ENCODE results near the gene PCDHGC4.
A peak's percentile ranks its signal among the peaks of the same experiment; 100 is the strongest.

The PCDHGC4 gene

DNA sequence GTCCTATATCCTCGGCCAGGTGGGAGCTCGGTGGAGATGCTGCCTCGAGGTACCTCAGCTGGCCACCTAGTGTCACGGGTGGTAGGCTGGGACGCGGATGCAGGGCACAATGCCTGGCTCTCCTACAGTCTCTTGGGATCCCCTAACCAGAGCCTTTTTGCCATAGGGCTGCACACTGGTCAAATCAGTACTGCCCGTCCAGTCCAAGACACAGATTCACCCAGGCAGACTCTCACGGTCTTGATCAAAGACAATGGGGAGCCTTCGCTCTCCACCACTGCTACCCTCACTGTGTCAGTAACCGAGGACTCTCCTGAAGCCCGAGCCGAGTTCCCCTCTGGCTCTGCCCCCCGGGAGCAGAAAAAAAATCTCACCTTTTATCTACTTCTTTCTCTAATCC, 7.0 kb upstream of the PCDHGC4 start:
- Histone ChIP-seq H3K36me3 (ENCODE audit: control insufficient read depth in 5 of 5, insufficient read depth in 5 of 5, low read length in 5 of 5) (no peaks in the 10 kb centered on the region), H3K27me3 (ENCODE audit: control insufficient read depth in 5 of 5, insufficient read depth in 4 of 5, low read length in 5 of 5) (peaks cover 0 to 5% (median 2%) of the 10 kb centered on the region in 5 donors), H3K9ac (ENCODE audit: low read length in 5 of 5) (peak overlapping the region in 2 of 5 donors; percentile 23 to 36), H3K4me3 (ENCODE audit: low read depth in 1 of 5, low read length in 5 of 5) (peak overlapping the region; percentile 1 to 97 (median 84)), H3K4me1 (ENCODE audit: control insufficient read depth in 5 of 5, insufficient read depth in 5 of 5, low read length in 5 of 5) (peaks cover 5 to 45% (median 40%) of the 10 kb centered on the region in 5 donors), H3K9me3 (ENCODE audit: control insufficient read depth in 5 of 5, low read length in 5 of 5) (no peaks in the 10 kb centered on the region), H3K27ac (ENCODE audit: low read depth, low read length) (no peak overlapping the region)

DNA sequence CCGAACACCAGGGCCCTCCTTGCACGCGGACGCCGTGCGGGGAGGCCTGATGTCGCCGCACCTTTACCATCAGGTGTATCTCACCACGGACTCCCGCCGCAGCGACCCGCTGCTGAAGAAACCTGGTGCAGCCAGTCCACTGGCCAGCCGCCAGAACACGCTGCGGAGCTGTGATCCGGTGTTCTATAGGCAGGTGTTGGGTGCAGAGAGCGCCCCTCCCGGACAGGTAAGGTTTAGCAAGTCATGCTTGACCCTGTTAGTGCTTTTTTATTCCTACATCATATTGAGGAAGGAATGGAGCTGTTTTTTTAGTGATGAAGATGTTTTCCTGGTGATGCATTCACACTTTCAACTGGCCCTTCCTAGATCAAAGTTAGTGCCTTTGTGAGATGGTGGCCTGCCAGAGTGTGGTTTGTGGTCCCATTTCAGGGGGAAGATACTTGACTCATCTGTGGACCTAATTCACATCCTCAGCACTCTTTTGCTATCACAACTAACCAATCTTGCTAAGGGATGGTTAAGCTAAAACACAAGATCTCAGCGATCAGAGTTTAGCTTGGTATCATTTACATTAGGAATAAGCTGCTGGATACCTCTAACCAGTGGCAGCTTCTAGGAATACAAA, 6.4 kb upstream of the PCDHGC4 start:
- no peaks in the 10 kb centered on the region for H3K36me3 ChIP-seq (ENCODE audit: control insufficient read depth in 5 of 5, insufficient read depth in 5 of 5, low read length in 5 of 5)
- peaks cover 0 to 5% (median 2%) of the 10 kb centered on the region in 5 donors for H3K27me3 ChIP-seq (ENCODE audit: control insufficient read depth in 5 of 5, insufficient read depth in 4 of 5, low read length in 5 of 5)
- peak overlapping the region in 4 of 5 donors; percentile 37 to 97 (median 82) for H3K4me3 ChIP-seq (ENCODE audit: low read depth in 1 of 5, low read length in 5 of 5)
- no peaks in the 10 kb centered on the region for H3K9me3 ChIP-seq (ENCODE audit: control insufficient read depth in 5 of 5, low read length in 5 of 5)
- H3K4me1 ChIP-seq (ENCODE audit: control insufficient read depth in 5 of 5, insufficient read depth in 5 of 5, low read length in 5 of 5): peaks cover 5 to 47% (median 40%) of the 10 kb centered on the region in 5 donors
- H3K27ac ChIP-seq (ENCODE audit: low read depth, low read length): no peak overlapping the region
- peak overlapping the region in 1 of 5 donors; percentile 23 for H3K9ac ChIP-seq (ENCODE audit: low read length in 5 of 5)

DNA sequence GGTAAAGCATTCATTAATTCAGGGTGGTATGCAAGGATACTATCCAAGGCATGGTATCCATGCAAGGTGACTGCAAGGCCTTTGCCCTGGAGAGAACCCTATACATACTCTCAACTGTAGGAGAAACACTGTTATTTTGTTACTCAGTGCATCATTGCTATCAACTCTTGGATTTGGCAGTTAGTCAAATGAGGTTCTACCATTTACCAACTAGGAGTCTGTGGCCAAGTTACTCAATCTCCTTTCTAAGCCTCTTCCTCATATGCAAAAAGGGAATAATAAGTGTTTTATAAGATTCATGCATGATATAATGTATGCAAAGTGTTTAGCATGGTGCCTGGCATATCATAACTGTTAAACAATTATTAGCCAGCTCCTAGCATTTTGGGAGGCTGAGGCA, 5.1 kb upstream of the PCDHGC4 start:
- H3K27ac ChIP-seq (ENCODE audit: low read depth, low read length): no peak overlapping the region
- no peaks in the 10 kb centered on the region for H3K36me3 ChIP-seq (ENCODE audit: control insufficient read depth in 5 of 5, insufficient read depth in 5 of 5, low read length in 5 of 5)
- H3K9me3 ChIP-seq (ENCODE audit: control insufficient read depth in 5 of 5, low read length in 5 of 5): no peaks in the 10 kb centered on the region
- peaks cover 5 to 58% (median 51%) of the 10 kb centered on the region in 5 donors for H3K4me1 ChIP-seq (ENCODE audit: control insufficient read depth in 5 of 5, insufficient read depth in 5 of 5, low read length in 5 of 5)
- H3K9ac ChIP-seq (ENCODE audit: low read length in 5 of 5): no peak overlapping the region
- H3K27me3 ChIP-seq (ENCODE audit: control insufficient read depth in 5 of 5, insufficient read depth in 4 of 5, low read length in 5 of 5): peaks cover 0 to 11% (median 8%) of the 10 kb centered on the region in 5 donors
- H3K4me3 ChIP-seq (ENCODE audit: low read depth in 1 of 5, low read length in 5 of 5): peak overlapping the region in 1 of 5 donors; percentile 20

DNA sequence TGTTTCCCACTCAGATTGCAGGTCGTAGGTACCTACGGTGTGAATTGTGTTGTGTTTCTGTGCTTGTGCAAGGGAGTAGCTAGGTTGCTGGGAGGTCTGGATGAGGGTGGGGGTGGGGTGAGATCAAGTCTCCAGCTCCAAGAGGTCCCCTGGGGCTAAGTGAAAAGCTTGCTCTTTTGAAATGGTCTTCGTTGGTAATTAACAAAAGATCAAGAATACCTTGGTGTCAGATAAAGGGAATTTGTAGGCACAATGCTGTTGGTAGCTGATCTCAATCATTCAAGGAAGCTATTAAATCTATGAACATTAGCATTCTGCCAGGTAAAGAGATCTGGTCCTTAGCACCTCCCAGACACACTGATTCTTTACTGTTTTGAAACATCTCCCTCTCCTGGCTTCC, 928 bp upstream of the PCDHGC4 start:
- H3K9ac ChIP-seq (ENCODE audit: low read length in 5 of 5): no peak overlapping the region
- H3K36me3 ChIP-seq (ENCODE audit: control insufficient read depth in 5 of 5, insufficient read depth in 5 of 5, low read length in 5 of 5): peaks cover 0 to 9% (median 3%) of the 10 kb centered on the region in 5 donors
- peak overlapping the region in 1 of 5 donors; percentile 52 for H3K4me3 ChIP-seq (ENCODE audit: low read depth in 1 of 5, low read length in 5 of 5)
- H3K4me1 ChIP-seq (ENCODE audit: control insufficient read depth in 5 of 5, insufficient read depth in 5 of 5, low read length in 5 of 5): peaks cover 4 to 29% (median 26%) of the 10 kb centered on the region in 5 donors
- no peak overlapping the region for H3K27ac ChIP-seq (ENCODE audit: low read depth, low read length)
- H3K9me3 ChIP-seq (ENCODE audit: control insufficient read depth in 5 of 5, low read length in 5 of 5): no peaks in the 10 kb centered on the region
- peaks cover 0 to 14% (median 12%) of the 10 kb centered on the region in 5 donors for H3K27me3 ChIP-seq (ENCODE audit: control insufficient read depth in 5 of 5, insufficient read depth in 4 of 5, low read length in 5 of 5)

- Histone ChIP-seq H3K9ac (ENCODE audit: low read length in 5 of 5) (no peak overlapping the region), H3K4me3 (ENCODE audit: low read depth in 1 of 5, low read length in 5 of 5) (peak overlapping the region in 4 of 5 donors; percentile 17 to 59 (median 51)), H3K36me3 (ENCODE audit: control insufficient read depth in 5 of 5, insufficient read depth in 5 of 5, low read length in 5 of 5) (peaks cover 0 to 10% (median 6%) of the 10 kb centered on the region in 5 donors), H3K4me1 (ENCODE audit: control insufficient read depth in 5 of 5, insufficient read depth in 5 of 5, low read length in 5 of 5) (peaks cover 4 to 28% (median 24%) of the 10 kb centered on the region in 5 donors), H3K9me3 (ENCODE audit: control insufficient read depth in 5 of 5, low read length in 5 of 5) (no peaks in the 10 kb centered on the region), H3K27ac (ENCODE audit: low read depth, low read length) (no peak overlapping the region), H3K27me3 (ENCODE audit: control insufficient read depth in 5 of 5, insufficient read depth in 4 of 5, low read length in 5 of 5) (peaks cover 0 to 14% (median 12%) of the 10 kb centered on the region in 5 donors)
Observed at GRCh38 chr5:141484310-141484640, 555 bp upstream of the PCDHGC4 start.

DNA sequence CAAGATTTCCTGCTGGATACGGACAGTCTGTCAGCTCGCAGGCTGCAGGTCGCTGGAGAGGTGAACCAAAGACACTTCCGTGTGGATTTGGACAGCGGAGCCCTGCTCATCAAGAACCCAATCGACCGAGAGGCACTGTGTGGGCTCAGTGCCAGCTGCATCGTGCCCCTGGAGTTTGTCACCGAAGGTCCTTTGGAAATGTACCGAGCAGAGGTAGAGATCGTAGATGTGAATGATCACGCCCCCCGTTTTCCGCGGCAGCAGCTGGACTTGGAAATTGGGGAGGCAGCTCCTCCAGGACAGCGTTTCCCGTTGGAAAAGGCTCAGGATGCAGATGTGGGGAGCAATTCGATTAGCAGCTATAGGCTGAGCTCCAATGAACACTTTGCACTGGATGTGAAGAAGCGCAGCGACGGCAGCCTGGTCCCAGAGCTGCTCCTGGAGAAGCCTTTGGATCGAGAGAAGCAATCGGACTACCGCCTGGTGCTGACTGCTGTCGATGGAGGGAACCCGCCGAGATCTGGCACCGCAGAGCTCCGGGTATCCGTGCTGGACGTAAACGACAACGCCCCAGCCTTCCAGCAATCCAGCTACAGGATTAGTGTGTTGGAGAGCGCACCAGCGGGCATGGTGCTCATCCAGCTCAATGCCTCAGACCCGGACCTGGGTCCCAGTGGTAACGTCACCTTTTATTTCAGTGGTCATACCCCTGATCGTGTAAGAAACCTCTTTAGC, 658 bp downstream of the PCDHGC4 start:
- H3K4me1 ChIP-seq (ENCODE audit: control insufficient read depth in 5 of 5, insufficient read depth in 5 of 5, low read length in 5 of 5): peaks cover 4 to 21% (median 19%) of the 10 kb centered on the region in 5 donors
- peaks cover 0 to 14% (median 12%) of the 10 kb centered on the region in 5 donors for H3K27me3 ChIP-seq (ENCODE audit: control insufficient read depth in 5 of 5, insufficient read depth in 4 of 5, low read length in 5 of 5)
- peak overlapping the region in 2 of 5 donors; percentile 43 to 49 for H3K9ac ChIP-seq (ENCODE audit: low read length in 5 of 5)
- H3K4me3 ChIP-seq (ENCODE audit: low read depth in 1 of 5, low read length in 5 of 5): peak overlapping the region; percentile 17 to 61 (median 52)
- no peaks in the 10 kb centered on the region for H3K9me3 ChIP-seq (ENCODE audit: control insufficient read depth in 5 of 5, low read length in 5 of 5)
- H3K27ac ChIP-seq (ENCODE audit: low read depth, low read length): no peak overlapping the region
- peaks cover 0 to 22% (median 15%) of the 10 kb centered on the region in 5 donors for H3K36me3 ChIP-seq (ENCODE audit: control insufficient read depth in 5 of 5, insufficient read depth in 5 of 5, low read length in 5 of 5)

DNA sequence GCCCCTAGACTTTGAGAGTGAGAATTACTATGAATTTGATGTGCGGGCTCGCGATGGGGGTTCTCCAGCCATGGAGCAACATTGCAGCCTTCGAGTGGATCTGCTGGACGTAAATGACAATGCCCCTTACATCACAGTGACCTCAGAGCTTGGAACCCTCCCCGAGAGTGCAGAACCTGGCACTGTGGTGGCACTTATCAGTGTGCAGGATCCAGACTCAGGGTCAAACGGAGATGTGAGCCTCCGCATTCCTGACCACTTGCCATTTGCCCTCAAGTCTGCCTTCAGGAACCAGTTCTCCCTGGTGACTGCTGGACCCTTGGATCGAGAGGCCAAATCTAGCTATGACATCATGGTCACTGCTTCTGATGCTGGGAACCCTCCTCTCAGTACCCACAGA, 1.3 kb downstream of the PCDHGC4 start:
- H3K9me3 ChIP-seq (ENCODE audit: control insufficient read depth in 5 of 5, low read length in 5 of 5): no peaks in the 10 kb centered on the region
- H3K4me3 ChIP-seq (ENCODE audit: low read depth in 1 of 5, low read length in 5 of 5): no peak overlapping the region
- H3K4me1 ChIP-seq (ENCODE audit: control insufficient read depth in 5 of 5, insufficient read depth in 5 of 5, low read length in 5 of 5): peaks cover 4 to 21% (median 19%) of the 10 kb centered on the region in 5 donors
- no peak overlapping the region for H3K9ac ChIP-seq (ENCODE audit: low read length in 5 of 5)
- peaks cover 0 to 27% (median 20%) of the 10 kb centered on the region in 5 donors for H3K36me3 ChIP-seq (ENCODE audit: control insufficient read depth in 5 of 5, insufficient read depth in 5 of 5, low read length in 5 of 5)
- H3K27ac ChIP-seq (ENCODE audit: low read depth, low read length): no peak overlapping the region
- H3K27me3 ChIP-seq (ENCODE audit: control insufficient read depth in 5 of 5, insufficient read depth in 4 of 5, low read length in 5 of 5): peaks cover 0 to 14% (median 12%) of the 10 kb centered on the region in 5 donors

- H3K4me3 ChIP-seq (ENCODE audit: low read depth in 1 of 5, low read length in 5 of 5): no peak overlapping the region
- H3K9me3 ChIP-seq (ENCODE audit: control insufficient read depth in 5 of 5, low read length in 5 of 5): no peaks in the 10 kb centered on the region
- no peak overlapping the region for H3K27ac ChIP-seq (ENCODE audit: low read depth, low read length)
- H3K36me3 ChIP-seq (ENCODE audit: control insufficient read depth in 5 of 5, insufficient read depth in 5 of 5, low read length in 5 of 5): peaks cover 0 to 31% (median 20%) of the 10 kb centered on the region in 5 donors
- H3K27me3 ChIP-seq (ENCODE audit: control insufficient read depth in 5 of 5, insufficient read depth in 4 of 5, low read length in 5 of 5): peaks cover 0 to 17% (median 12%) of the 10 kb centered on the region in 5 donors
- H3K9ac ChIP-seq (ENCODE audit: low read length in 5 of 5): no peak overlapping the region
- H3K4me1 ChIP-seq (ENCODE audit: control insufficient read depth in 5 of 5, insufficient read depth in 5 of 5, low read length in 5 of 5): peaks cover 4 to 28% (median 19%) of the 10 kb centered on the region in 5 donors
Observed at GRCh38 chr5:141487131-141487530, 2.3 kb downstream of the PCDHGC4 start.

GRCh38 chr5:141488591-141489561, 4.0 kb downstream of the PCDHGC4 start, which contains the start of gene PCDHGC5:
Gene PCDHGC5 (plus strand): TSS chr5:141489081. CDS start chr5:141489241, 160 bp downstream.
- H3K9ac ChIP-seq (ENCODE audit: low read length in 5 of 5): no peak within 1 kb of the TSS
- no peak within 1 kb of the TSS for H3K4me3 ChIP-seq (ENCODE audit: low read depth in 1 of 5, low read length in 5 of 5)
- no peaks in the 10 kb centered on the region for H3K9me3 ChIP-seq (ENCODE audit: control insufficient read depth in 5 of 5, low read length in 5 of 5)
- H3K36me3 ChIP-seq (ENCODE audit: control insufficient read depth in 5 of 5, insufficient read depth in 5 of 5, low read length in 5 of 5): peaks cover 0 to 31% (median 20%) of the 10 kb centered on the region in 5 donors
- H3K27ac ChIP-seq (ENCODE audit: low read depth, low read length): no peak within 1 kb of the TSS
- H3K27me3 ChIP-seq (ENCODE audit: control insufficient read depth in 5 of 5, insufficient read depth in 4 of 5, low read length in 5 of 5): peaks cover 0 to 16% (median 11%) of the 10 kb centered on the region in 5 donors
- peaks cover 4 to 26% (median 17%) of the 10 kb centered on the region in 5 donors for H3K4me1 ChIP-seq (ENCODE audit: control insufficient read depth in 5 of 5, insufficient read depth in 5 of 5, low read length in 5 of 5)
